A375 (cell line): ENCODE data around the gene NMD3. TPM values are rescaled to one million over a fixed set of nuclear protein-coding genes. Genes with fewer than 3 reads are reported as not detected.

Experiments used
- small RNA-seq: library from RNA; depleted of rRNA; stranded (forward); fragments of <200 nt; gene quantifications from one replicate; pipeline ENCODE3, GENCODE V24; 2014
- total RNA-seq: library from RNA; depleted of rRNA; stranded (reverse); fragments of >200 nt; shearing (Covaris generic); gene quantifications from 2 replicates; pipeline ENCODE4 v1.2.3, GENCODE V29; 2014; rRNA removed

NMD3 gene
- 46.5 and 47.7 TPM in 2 replicates for total RNA-seq

GRCh38 chr3:161220850-161221753 is at the start of gene NMD3:
Gene NMD3 (plus strand): TSS chr3:161221311. CDS start chr3:161222014, 703 bp downstream.

Small RNA genes within 50 kb of the gene (small RNA-seq; reads per million reads assigned to genes)
- not detected for gene AC108738.1

Other genes starting within 250 kb of the NMD3 start
- not detected in 2 replicates for gene B3GALNT1, start 116.0 kb upstream of the NMD3 start, total RNA-seq
- gene SPTSSB, start 150.2 kb downstream of the NMD3 start, total RNA-seq: not detected in 2 replicates